Sigmoid colon (tissue), 4 donors: ENCODE results near the gene TNP2.

Experiments used
- EP300 ChIP-seq, 4 donors: sonication (generic); formaldehyde crosslinking; IDR thresholded peaks; one replicate each; pipeline ENCODE4 v1.6.1; 2017; ENCODE audit warnings: antibody characterized with exemption in 4 of 4
- POLR2A ChIP-seq, 2 donors: fragments of 450-650 bp; IDR thresholded peaks; one replicate each; pipeline ENCODE4 v1.6.1; 2016; ENCODE audit warnings: antibody characterized with exemption in 2 of 2, mild to moderate bottlenecking in 2 of 2, moderate library complexity in 2 of 2
- POLR2AphosphoS5 ChIP-seq, 4 donors: sonication (generic); formaldehyde crosslinking; IDR thresholded peaks; one replicate each; pipeline ENCODE4 v1.6.1; 2017; ENCODE audit warnings: antibody characterized with exemption in 4 of 4
- TF ChIP-seq, protein P1 (sequence below), 4 experiments: fragments of 450-650 bp in 3 of 4; fragments of 200-600 bp in 1 of 4; IDR thresholded peaks; one replicate each; pipeline ENCODE4 v1.5.1; 2016 to 2019; ENCODE audit warnings: antibody characterized with exemption in 4 of 4, mild to moderate bottlenecking in 3 of 4, moderate library complexity in 2 of 4

DNA sequence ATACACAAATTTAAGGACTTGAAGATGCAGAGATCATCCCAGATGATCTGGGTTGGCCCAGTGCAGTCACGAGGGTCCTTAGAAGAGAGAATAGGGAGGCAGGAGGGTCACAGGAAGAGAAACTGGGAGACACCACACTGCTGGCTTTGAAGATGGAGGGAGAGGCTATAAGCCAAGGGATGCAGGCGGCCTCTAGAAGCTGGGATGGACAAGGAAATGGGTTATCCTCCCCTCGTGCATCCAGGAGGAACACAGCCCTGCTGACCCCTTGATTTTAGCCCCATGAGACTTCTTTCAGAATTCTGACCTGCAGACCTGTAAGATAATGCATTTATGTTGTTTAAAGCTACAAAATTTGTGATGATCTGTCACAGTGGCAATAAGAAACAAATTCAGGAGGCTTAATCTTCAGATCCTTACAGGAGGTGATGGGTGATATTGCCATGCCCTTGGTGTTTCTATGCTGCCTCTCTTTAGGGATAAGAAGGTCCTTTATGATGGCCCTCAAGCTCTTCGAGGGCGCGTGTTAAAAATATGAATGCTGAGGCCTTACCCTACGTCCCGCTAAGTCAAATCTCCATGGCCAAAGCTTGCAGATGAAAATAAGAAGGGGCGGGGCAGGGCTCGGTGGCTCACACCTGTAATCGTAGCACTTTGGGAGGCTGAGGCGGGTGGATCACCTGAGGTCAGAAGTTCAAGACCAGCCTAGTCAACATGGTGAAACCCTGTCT, 8.6 kb upstream of the TNP2 start:
- TF ChIP-seq, protein P1, sequence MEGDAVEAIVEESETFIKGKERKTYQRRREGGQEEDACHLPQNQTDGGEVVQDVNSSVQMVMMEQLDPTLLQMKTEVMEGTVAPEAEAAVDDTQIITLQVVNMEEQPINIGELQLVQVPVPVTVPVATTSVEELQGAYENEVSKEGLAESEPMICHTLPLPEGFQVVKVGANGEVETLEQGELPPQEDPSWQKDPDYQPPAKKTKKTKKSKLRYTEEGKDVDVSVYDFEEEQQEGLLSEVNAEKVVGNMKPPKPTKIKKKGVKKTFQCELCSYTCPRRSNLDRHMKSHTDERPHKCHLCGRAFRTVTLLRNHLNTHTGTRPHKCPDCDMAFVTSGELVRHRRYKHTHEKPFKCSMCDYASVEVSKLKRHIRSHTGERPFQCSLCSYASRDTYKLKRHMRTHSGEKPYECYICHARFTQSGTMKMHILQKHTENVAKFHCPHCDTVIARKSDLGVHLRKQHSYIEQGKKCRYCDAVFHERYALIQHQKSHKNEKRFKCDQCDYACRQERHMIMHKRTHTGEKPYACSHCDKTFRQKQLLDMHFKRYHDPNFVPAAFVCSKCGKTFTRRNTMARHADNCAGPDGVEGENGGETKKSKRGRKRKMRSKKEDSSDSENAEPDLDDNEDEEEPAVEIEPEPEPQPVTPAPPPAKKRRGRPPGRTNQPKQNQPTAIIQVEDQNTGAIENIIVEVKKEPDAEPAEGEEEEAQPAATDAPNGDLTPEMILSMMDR (IDR thresholded peaks at IDR 0.05): no peak
- TF ChIP-seq POLR2A (IDR thresholded peaks at IDR 0.05) (no peak), EP300 (IDR thresholded peaks at IDR 0.05) (no peak), POLR2AphosphoS5 (IDR thresholded peaks at IDR 0.05) (no peak)
